Naive thymus-derived CD4-positive, alpha-beta T cell (primary cell): ENCODE results near the gene SNED1. TPM values are rescaled to one million over a fixed set of nuclear protein-coding genes. Genes with fewer than 3 reads are reported as not detected.

Experiments
- ATAC-seq: fragments of 150-1000 bp; cut with Tn5 transposase; 2 replicates; pipeline ENCODE4 v1.10.0; 2021; ENCODE audit warnings: mild to moderate bottlenecking, moderate library complexity
- CTCF ChIA-PET: fragments of 350-600 bp; sonication (Branson Sonifier 250); formaldehyde crosslinking; loops from one replicate; lab custom pipeline; 2021; ENCODE audit warnings: antibody characterized with exemption; lab: Charles Lee
- POLR2A ChIA-PET: fragments of 350-600 bp; sonication (Branson Sonifier 250); formaldehyde crosslinking; loops from one replicate; lab custom pipeline; 2021; ENCODE audit warnings: antibody characterized with exemption, inconsistent platforms; lab: Charles Lee
- DNase-seq, 9 donors: peaks; one replicate each; pipeline versions ENCODE4 v3.0.0 to v3.0.0-alpha.2; 2020 to 2022; ENCODE audit warnings: mixed read lengths in 1 of 9
- H3K27ac ChIP-seq: one replicate; pipeline ENCODE4 v1.7.0; 2013; ENCODE audit warnings: mild to moderate bottlenecking, low read depth, low read length, moderate library complexity
- H3K27me3 ChIP-seq, 2 donors: one replicate each; pipeline ENCODE4 v1.7.0; 2013; ENCODE audit warnings: low read length in 2 of 2, mild to moderate bottlenecking in 2 of 2, moderate library complexity in 2 of 2; ENCODE audit not compliant: control insufficient read depth in 2 of 2, insufficient read depth in 2 of 2
- H3K36me3 ChIP-seq, 3 experiments: 1 replicate in 2 of 3; 2 replicates in 1 of 3; pipeline ENCODE4 v1.7.0; 2013; ENCODE audit warnings: low read length in 3 of 3, mild to moderate bottlenecking in 3 of 3, moderate library complexity in 1 of 3; ENCODE audit not compliant: insufficient read depth in 3 of 3, control insufficient read depth in 2 of 3
- H3K4me1 ChIP-seq, 2 donors: one replicate each; pipeline ENCODE4 v1.7.0; 2013; ENCODE audit warnings: low read length in 2 of 2, mild to moderate bottlenecking in 2 of 2, moderate library complexity in 1 of 2; ENCODE audit not compliant: control insufficient read depth in 2 of 2, insufficient read depth in 2 of 2
- H3K4me3 ChIP-seq: 2 replicates; pipeline ENCODE4 v1.7.0; 2013; ENCODE audit warnings: mild to moderate bottlenecking, low read length
- H3K9me3 ChIP-seq, 3 experiments: 1 replicate in 2 of 3; 2 replicates in 1 of 3; pipeline ENCODE4 v1.7.0; 2013; ENCODE audit warnings: low read length in 3 of 3; ENCODE audit not compliant: control insufficient read depth in 2 of 3
- H3K27ac Mint-ChIP-seq, 9 donors: one replicate each; pipeline ENCODE4 v1.8.0; 2020 to 2022; ENCODE audit warnings: mixed read lengths in 9 of 9, mild to moderate bottlenecking in 8 of 9, moderate library complexity in 5 of 9, inconsistent platforms in 2 of 9
- H3K27me3 Mint-ChIP-seq, 5 donors: one replicate each; pipeline ENCODE4 v1.8.0; 2021 to 2022; ENCODE audit warnings: mixed read lengths in 5 of 5, mild to moderate bottlenecking in 1 of 5
- H3K36me3 Mint-ChIP-seq, 5 donors: one replicate each; pipeline ENCODE4 v1.8.0; 2020 to 2022; ENCODE audit warnings: mixed read lengths in 5 of 5, mild to moderate bottlenecking in 3 of 5, inconsistent platforms in 1 of 5
- H3K4me1 Mint-ChIP-seq, 7 donors: one replicate each; pipeline ENCODE4 v1.8.0; 2020 to 2022; ENCODE audit warnings: mixed read lengths in 7 of 7, mild to moderate bottlenecking in 3 of 7, inconsistent platforms in 1 of 7
- H3K4me3 Mint-ChIP-seq, 10 donors: one replicate each; pipeline ENCODE4 v1.8.0; 2020 to 2022; ENCODE audit warnings: mild to moderate bottlenecking in 10 of 10, mixed read lengths in 10 of 10, moderate library complexity in 6 of 10, inconsistent platforms in 2 of 10
- H3K9me3 Mint-ChIP-seq, 11 donors: one replicate each; pipeline ENCODE4 v1.8.0; 2020 to 2022; ENCODE audit warnings: mixed read lengths in 11 of 11, mild to moderate bottlenecking in 4 of 11, inconsistent platforms in 1 of 11, moderate library complexity in 1 of 11
- intact Hi-C, 2 donors: fragments of 100-400 bp; cut with micrococcal nuclease; formaldehyde crosslinking; loops; one replicate each; pipeline ENCODE4 v1.15.1; 2023
- polyA plus RNA-seq, 2 donors: library from polyadenylated mRNA; unstranded; fragments of 300-500 nt; fragmentation: Illumina TruSeq; gene quantifications; one replicate each; pipeline ENCODE4 v1.2.3, GENCODE V29; 2021
- total RNA-seq, 6 experiments: library from RNA in 5 of 6; stranded (reverse) in 5 of 6; gene quantifications; 1 replicate in 5 of 6; 2 replicates in 1 of 6; pipeline ENCODE4 v1.2.3 and lab custom pipeline; 2021 to 2026

The SNED1 gene
- total and polyA plus RNA-seq, 7 experiments from 2014 or later = 1.0 to 120 (median 32.9) TPM

DNA sequence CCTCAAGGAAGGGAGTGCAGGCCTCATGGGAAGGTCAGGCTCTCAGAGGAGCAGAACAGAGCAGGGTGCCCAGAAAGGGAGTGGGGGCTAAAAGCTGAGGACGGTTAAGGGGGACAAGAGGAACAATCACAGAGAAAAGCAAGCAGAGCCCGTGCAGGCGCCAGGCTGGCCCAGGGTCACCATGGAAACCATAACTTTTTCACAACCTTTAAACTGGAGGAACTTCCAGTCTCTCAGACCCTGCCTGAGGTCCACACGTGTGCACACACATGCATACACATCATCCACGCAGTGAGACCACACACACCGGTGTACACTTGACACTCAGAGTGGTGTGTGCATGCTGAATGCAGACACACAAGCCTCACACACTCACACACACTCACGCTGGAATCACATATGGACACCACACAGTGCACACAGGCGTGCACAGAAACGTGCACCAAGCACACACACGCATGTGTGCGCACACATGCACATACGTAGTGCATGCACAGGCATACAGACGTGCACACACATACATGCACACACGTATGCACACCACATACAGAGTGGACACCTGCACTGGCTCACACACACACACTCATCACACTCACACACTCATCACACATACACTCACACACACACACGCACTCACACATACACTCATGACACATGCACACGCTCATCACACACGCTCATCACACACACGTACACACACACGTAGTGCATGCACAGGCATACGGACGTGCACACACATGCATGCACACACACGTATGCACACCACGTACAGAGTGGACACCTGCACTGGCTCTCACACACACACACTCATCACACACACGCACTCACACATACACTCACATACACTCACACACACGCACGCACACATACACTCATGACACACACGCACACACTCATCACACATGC is 37.2 kb upstream of the SNED1 start:
- H3K4me3 ChIP-seq = no peak overlapping the region
- peaks cover 0 to 3% (median 0%) of the 10 kb centered on the region in 5 donors for H3K27me3 Mint-ChIP-seq

DNA sequence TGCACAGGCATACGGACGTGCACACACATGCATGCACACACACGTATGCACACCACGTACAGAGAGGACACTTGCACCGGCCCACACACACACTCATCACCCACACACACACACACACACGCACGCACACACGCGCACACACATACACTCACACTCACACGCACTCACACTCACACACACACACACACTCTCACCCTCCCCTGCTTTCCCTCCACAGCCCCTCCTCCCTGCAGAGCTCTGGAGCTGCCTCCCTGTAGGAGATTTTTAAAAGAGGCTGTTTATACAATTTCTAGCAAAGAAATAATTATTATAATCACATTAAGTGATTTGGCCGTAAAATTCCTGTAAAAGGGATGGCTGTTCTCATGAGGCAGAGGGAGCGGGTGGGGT is 36.5 kb upstream of the SNED1 start:
- no peaks in the 10 kb centered on the region for H3K36me3 ChIP-seq
- H3K9me3 ChIP-seq = no peaks in the 10 kb centered on the region
- ATAC-seq = no peak
- ChIA-PET CTCF (no interaction called here), POLR2A (no interaction called here)
- H3K9me3 Mint-ChIP-seq = no peaks in the 10 kb centered on the region
- no peak overlapping the region for H3K27ac Mint-ChIP-seq
- no peak overlapping the region for H3K27ac ChIP-seq
- no peaks in the 10 kb centered on the region for H3K27me3 ChIP-seq
- DNase-seq = no peak
- no peaks in the 10 kb centered on the region for H3K27me3 Mint-ChIP-seq
- no peak overlapping the region for H3K4me3 Mint-ChIP-seq
- intact Hi-C loops = no loop called here
- no peaks in the 10 kb centered on the region for H3K4me1 ChIP-seq
- no peaks in the 10 kb centered on the region for H3K36me3 Mint-ChIP-seq
- no peak overlapping the region for H3K4me3 ChIP-seq
- H3K4me1 Mint-ChIP-seq = peaks cover 0 to 5% (median 0%) of the 10 kb centered on the region in 7 donors

More for the DNA sequence above, 37.2 kb upstream of the SNED1 start:
- H3K27me3 ChIP-seq = no peaks in the 10 kb centered on the region
- no peaks in the 10 kb centered on the region for H3K36me3 ChIP-seq
- H3K27ac Mint-ChIP-seq = no peak overlapping the region
- peaks cover 0 to 5% (median 0%) of the 10 kb centered on the region in 7 donors for H3K4me1 Mint-ChIP-seq
- H3K4me1 ChIP-seq = no peaks in the 10 kb centered on the region
- CTCF ChIA-PET = no interaction called here
- peak in 2 of 9 donors; percentile 6 to 12 for DNase-seq
- no peaks in the 10 kb centered on the region for H3K9me3 ChIP-seq
- intact Hi-C loops = no loop called here
- H3K4me3 Mint-ChIP-seq = no peak overlapping the region
- POLR2A ChIA-PET = no interaction called here
- no peaks in the 10 kb centered on the region for H3K36me3 Mint-ChIP-seq
- peak; percentile 26 for ATAC-seq
- no peaks in the 10 kb centered on the region for H3K9me3 Mint-ChIP-seq
- H3K27ac ChIP-seq = no peak overlapping the region

DNA sequence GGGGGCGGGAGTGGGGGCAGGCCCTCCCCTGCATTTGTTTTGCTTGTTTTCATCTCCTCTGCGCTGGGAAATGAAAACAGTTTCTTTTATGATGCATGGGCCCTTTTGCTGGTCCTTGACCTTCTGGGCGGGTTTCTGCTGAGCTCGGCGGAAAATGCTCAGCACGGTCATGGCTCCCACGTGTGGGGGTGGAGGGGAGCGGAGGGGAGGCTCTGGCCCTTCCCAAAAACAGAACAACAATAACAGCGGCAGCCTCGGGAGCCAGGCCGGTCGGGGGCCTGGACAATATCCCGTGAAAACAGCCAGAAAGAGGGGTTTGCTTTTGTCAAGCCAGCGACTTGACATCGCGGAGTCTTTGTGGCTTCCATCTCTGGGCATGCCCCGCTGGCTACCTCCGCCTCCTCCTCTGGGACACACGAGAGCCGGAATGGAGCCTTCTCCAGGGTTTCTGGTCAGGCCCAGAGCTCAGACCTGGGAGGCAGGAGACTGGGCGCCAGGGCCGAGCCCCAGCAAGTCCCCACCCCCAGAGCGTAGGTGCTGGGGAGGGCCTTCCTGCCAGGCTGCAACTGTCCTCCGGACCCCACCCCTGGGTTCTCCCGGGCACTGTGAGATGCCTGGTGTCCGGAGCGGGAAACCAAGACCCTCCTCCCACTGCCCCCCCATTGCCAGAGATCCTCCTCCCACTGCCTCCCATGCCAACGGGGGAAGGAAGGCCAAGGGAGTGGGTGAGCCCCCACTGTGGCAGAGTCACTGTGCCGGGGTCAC is 35.9 kb upstream of the SNED1 start:
- Histone ChIP-seq H3K36me3 (no peaks in the 10 kb centered on the region), H3K9me3 (no peaks in the 10 kb centered on the region), H3K4me1 (no peaks in the 10 kb centered on the region), H3K4me3 (no peak overlapping the region), H3K27me3 (no peaks in the 10 kb centered on the region), H3K27ac (no peak overlapping the region)
- Mint-ChIP-seq H3K27ac (no peak overlapping the region), H3K27me3 (no peaks in the 10 kb centered on the region), H3K4me1 (peaks cover 0 to 5% (median 0%) of the 10 kb centered on the region in 7 donors), H3K36me3 (no peaks in the 10 kb centered on the region), H3K9me3 (no peaks in the 10 kb centered on the region), H3K4me3 (no peak overlapping the region)
- DNase-seq (peak in 2 of 9 donors; percentile 4 to 20), ATAC-seq (no peak)
- ChIA-PET POLR2A (no interaction called here), CTCF (no interaction called here)
- intact Hi-C loops = no loop called here

DNA sequence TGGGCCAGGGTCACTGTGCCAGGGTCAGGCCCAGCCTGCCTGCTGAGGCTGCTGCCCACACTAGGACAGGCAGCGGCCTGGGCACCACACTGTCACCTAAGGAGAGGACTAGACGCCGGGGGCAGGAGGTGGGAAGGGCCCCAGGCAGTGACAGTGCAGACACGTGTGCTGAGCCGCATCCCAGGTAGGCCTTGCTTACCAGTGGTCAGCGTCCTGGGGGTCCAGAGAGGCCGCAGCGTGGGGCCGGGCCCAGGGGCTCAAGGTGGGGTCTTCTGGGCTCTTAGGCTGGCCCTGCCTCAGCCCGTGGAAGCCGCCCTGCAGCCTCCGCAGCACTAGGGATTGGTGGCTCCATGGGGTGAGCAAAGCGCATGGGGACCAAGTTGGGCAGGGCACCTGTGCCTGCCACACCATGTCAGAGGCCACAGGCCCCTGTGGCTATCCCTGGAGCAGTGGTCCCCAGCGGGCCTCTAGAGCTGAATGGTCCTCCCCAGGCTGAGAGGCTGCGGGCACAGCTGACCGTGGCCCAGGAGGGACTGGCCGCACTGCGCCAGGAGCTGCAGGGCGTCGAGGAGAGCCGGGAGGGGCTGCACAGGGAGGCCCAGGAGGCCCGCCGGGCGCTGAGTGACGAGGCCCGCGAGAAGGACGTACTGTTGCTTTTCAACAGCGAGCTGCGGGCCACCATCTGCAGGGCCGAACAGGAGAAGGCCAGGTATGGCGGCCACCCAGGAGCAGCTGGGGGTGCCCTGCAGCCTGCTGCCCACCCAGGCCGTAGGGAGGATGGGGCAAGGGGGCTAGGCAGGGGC is 35.2 kb upstream of the SNED1 start:
- peak in 2 of 9 donors; percentile 5 to 17 for DNase-seq
- Histone ChIP-seq H3K27me3 (no peaks in the 10 kb centered on the region), H3K36me3 (no peaks in the 10 kb centered on the region), H3K4me3 (no peak overlapping the region), H3K27ac (no peak overlapping the region), H3K4me1 (no peaks in the 10 kb centered on the region), H3K9me3 (no peaks in the 10 kb centered on the region)
- POLR2A ChIA-PET = interaction anchor here (0.6 kb wide), 1 partner anchor 1126 kb away, joined by 4 read pairs; no protein-coding TSS in a partner anchor
- no peaks in the 10 kb centered on the region for H3K9me3 Mint-ChIP-seq
- CTCF ChIA-PET = no interaction called here
- intact Hi-C loops = no loop called here
- H3K4me1 Mint-ChIP-seq = peaks cover 0 to 5% (median 0%) of the 10 kb centered on the region in 7 donors
- no peak overlapping the region for H3K4me3 Mint-ChIP-seq
- no peak for ATAC-seq
- H3K27me3 Mint-ChIP-seq = no peaks in the 10 kb centered on the region
- H3K27ac Mint-ChIP-seq = no peak overlapping the region
- no peaks in the 10 kb centered on the region for H3K36me3 Mint-ChIP-seq

DNA sequence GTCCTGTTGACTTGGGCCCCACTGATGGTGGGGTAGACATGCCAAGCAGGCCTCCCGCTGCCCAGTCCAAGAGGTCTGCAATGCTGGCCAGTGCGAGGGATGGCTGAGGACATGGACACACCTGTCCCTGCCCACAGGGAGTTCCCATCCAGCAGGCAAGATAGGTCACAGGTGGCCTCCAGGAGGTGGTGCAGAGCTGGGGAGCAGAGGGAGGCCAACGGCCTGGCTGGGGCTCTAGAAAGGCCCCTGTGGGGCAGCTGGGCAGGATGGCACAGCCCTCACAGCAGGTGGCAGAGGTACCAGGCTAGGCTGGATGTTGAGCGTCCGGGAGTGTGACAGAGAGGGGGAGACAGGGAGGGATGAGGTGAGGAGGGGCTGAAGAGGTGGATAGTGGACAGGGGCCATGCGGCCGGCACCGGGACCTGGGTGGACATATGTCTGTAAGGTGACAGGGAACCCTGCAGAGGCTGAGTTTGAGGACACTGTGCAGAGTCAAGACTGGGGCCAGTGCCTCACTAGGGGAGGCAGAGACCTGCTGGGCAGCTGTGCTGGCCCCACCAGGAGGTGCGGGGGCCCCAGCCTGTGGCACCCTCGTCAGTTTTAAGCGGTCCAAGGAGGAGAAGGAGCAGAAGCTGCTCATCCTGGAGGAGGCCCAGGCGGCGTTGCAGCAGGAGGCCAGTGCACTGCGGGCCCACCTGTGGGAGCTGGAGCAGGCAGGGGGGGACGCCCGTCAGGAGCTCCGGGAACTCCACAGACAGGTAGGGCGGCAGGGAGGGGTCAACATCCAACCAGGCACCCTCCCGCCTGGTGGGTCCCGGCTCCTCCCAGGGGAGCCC is 34.3 kb upstream of the SNED1 start:
- POLR2A ChIA-PET = interaction anchor here (0.6 kb wide), 1 partner anchor 1125 kb away, joined by 4 read pairs; no protein-coding TSS in a partner anchor
- Histone ChIP-seq H3K27me3 (no peaks in the 10 kb centered on the region), H3K4me3 (no peak overlapping the region), H3K4me1 (no peaks in the 10 kb centered on the region), H3K9me3 (no peaks in the 10 kb centered on the region), H3K27ac (no peak overlapping the region), H3K36me3 (no peaks in the 10 kb centered on the region)
- Mint-ChIP-seq H3K36me3 (no peaks in the 10 kb centered on the region), H3K27me3 (no peaks in the 10 kb centered on the region), H3K4me1 (peaks cover 0 to 5% (median 0%) of the 10 kb centered on the region in 7 donors), H3K9me3 (no peaks in the 10 kb centered on the region), H3K4me3 (no peak overlapping the region), H3K27ac (no peak overlapping the region)
- DNase-seq (peak in 2 of 9 donors; percentile 7 to 18), ATAC-seq (no peak)
- intact Hi-C loops = no loop called here
- CTCF ChIA-PET = no interaction called here
